GM12891 (cell line): ENCODE measurements around the gene TULP1.

Experiments
- POLR2A ChIP-seq: IDR thresholded peaks from 2 replicates; pipeline ENCODE4 v1.6.1; 2011; ENCODE audit warnings: low read depth, low read length, control low read depth
- POLR2AphosphoS5 ChIP-seq: IDR thresholded peaks from 2 replicates; pipeline ENCODE4 v1.6.1; 2011; ENCODE audit warnings: low read depth, low read length, control low read depth
- TAF1 ChIP-seq: IDR thresholded peaks from 2 replicates; pipeline ENCODE4 v1.6.1; 2011; ENCODE audit warnings: low read depth, low read length, control low read depth

DNA sequence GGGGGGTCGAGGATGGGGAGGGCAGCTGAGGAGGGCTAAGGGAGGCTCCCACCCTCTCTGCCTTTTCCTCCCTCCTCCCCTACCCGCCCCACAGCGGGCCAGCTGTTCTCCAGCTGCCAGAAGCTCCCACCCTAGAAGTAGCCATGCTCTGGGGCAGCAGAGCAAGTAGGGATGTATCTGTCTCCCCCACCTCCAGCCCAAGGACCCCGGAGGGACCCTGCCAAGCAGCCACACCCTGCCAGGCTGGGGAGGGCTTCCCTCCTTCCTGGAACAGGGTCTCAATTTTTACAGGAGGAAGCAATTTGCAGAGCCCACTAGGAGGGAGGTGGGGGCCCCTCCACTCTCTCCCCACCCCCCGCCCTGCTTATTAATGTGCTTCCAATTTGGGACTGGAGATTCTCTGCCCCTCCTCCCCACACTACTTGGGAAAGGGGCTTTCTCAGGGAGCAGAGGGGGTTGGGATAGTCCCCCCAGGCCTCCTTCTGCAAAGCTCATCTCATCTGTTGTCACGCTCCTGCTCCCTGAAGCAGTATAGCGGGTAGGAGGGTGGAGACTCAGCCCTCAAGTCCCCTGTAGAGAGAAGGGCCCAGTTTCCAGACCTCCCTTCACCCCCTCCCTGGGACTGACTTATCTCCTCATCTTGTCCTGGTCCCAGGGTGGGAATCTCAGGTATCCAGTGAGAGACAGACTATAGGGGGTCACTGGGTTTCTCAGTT lies 20.3 kb downstream of the TULP1 start:
- TF ChIP-seq POLR2A (no peak), POLR2AphosphoS5 (no peak), TAF1 (no peak)
